ENCODE results near the gene MROH8.

- no peak for TF ChIP-seq CTCF (conservative IDR thresholded peaks at IDR 0.05 in 1 of 2, IDR thresholded peaks at IDR 0.05 in 1 of 2; ENCODE audit: extremely low read depth in 1 of 2, insufficient read depth in 1 of 2, low read depth in 1 of 2, low read length in 2 of 2)
- no peak for TF ChIP-seq EZH2 (IDR thresholded peaks at IDR 0.05; ENCODE audit: borderline replicate concordance, low read length)
These were observed 14.5 kb upstream of the MROH8 start for GRCh38 chr20:37193821-37194220.

Data from mammary epithelial cell (primary cell).